Measurements from ENCODE around the gene NFASC. TPM values are rescaled to one million over a fixed set of nuclear protein-coding genes. Genes with fewer than 3 reads are reported as not detected.

NFASC gene
- total and polyA plus RNA-seq, 12 donors: 1.9 to 24.1 (median 9.2) TPM

DNA sequence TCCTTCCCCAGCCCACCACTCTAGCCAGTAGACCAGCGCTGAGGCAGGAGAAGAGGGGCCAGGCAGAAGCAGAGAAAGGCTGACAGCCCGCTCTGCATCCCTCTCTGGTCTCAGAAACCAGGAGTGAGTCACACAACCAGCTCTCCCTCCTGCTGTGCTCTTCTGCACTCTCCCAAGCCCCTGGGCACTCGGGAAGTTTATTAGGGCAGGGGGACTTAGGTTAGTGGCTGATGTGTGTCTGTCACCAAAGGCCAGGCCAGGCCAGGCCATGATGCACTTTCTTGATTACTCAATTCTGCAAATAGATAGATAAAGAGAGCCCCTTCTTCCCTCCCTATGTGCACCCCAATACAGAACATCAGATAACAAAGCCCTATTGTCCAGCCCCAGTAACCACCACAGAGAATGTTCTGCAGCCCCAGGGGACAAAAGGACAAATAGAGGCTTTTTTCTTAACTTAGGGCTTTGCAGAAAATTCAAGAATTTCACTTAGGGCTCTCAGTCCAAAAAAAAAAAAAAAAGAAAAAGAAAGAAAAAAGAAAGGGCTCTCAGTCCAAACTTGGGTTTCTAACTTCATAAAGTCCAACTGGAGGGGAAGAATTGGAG, 119.5 kb downstream of the NFASC start:
- ATAC-seq (peak in 1 of 8 donors; percentile 19), DNase-seq (no peak)
- Histone ChIP-seq H3K4me3 (no peak overlapping the region), H3K27me3 (peaks cover 0 to 7% (median 5%) of the 10 kb centered on the region in 7 donors), H3K4me1 (peaks cover 0 to 6% (median 4%) of the 10 kb centered on the region in 9 donors), H3K9me3 (no peaks in the 10 kb centered on the region), H3K27ac (no peak overlapping the region), H3K36me3 (peaks cover 0 to 33% (median 0%) of the 10 kb centered on the region in 9 donors)
- intact Hi-C loops (cut with DNase I): loop anchor here in 4 of 10 donors (2.0 to 10.0 kb wide), 4 partner anchors 71 to 267 kb away; no protein-coding TSS in a partner anchor
- TF ChIP-seq, protein P1, sequence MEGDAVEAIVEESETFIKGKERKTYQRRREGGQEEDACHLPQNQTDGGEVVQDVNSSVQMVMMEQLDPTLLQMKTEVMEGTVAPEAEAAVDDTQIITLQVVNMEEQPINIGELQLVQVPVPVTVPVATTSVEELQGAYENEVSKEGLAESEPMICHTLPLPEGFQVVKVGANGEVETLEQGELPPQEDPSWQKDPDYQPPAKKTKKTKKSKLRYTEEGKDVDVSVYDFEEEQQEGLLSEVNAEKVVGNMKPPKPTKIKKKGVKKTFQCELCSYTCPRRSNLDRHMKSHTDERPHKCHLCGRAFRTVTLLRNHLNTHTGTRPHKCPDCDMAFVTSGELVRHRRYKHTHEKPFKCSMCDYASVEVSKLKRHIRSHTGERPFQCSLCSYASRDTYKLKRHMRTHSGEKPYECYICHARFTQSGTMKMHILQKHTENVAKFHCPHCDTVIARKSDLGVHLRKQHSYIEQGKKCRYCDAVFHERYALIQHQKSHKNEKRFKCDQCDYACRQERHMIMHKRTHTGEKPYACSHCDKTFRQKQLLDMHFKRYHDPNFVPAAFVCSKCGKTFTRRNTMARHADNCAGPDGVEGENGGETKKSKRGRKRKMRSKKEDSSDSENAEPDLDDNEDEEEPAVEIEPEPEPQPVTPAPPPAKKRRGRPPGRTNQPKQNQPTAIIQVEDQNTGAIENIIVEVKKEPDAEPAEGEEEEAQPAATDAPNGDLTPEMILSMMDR (IDR thresholded peaks at IDR 0.05): no peak
- whole genome bisulfite sequencing, 2 donors: 70 to 82% methylated on average over 3 of the region's 3 CpGs

DNA sequence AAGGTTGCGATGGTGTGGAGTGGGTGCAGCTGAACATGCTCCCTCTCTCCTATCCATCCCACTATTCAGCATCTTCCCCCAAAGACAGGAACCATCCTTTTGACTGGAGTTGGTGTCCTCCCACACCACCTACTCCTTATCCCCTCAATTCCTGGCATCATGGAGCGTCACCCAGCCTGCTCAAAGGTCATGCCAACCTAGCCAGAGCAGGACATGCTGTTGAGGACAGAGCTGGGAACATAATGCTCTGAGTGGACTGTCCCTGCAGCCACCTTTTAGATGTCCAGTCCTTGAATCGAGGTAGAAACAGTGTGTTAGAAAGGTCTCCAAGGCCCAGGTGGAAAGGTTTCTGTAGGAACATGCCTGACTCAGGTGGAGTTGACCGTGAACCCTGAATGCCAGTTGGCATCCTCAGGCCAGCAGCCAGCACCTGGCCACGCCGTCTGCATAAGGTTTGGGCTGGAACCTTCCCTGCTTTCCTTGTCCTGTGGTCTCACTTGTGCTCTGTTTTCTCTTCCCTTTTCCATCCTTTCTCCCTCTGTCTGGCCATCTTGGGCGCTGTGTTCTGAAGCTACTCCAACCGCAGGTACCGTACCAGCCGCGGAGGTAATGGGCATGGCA, 120.2 kb downstream of the NFASC start:
- Histone ChIP-seq H3K4me1 (peaks cover 0 to 11% (median 4%) of the 10 kb centered on the region in 9 donors), H3K27me3 (peaks cover 0 to 7% (median 5%) of the 10 kb centered on the region in 7 donors), H3K4me3 (no peak overlapping the region), H3K9me3 (no peaks in the 10 kb centered on the region), H3K27ac (peak overlapping the region in 2 of 10 donors; percentile 60 to 68), H3K36me3 (peaks cover 0 to 26% (median 0%) of the 10 kb centered on the region in 9 donors)
- intact Hi-C loops (cut with DNase I): loop anchor here in 4 of 10 donors (2.0 to 10.0 kb wide), 4 partner anchors 70 to 266 kb away; no protein-coding TSS in a partner anchor
- TF ChIP-seq, protein P1 (IDR thresholded peaks at IDR 0.05): no peak
- WGBS, 2 donors: 75 to 76% methylated on average over 11 of the region's 11 CpGs
- DNase-seq (no peak), ATAC-seq (no peak)

DNA sequence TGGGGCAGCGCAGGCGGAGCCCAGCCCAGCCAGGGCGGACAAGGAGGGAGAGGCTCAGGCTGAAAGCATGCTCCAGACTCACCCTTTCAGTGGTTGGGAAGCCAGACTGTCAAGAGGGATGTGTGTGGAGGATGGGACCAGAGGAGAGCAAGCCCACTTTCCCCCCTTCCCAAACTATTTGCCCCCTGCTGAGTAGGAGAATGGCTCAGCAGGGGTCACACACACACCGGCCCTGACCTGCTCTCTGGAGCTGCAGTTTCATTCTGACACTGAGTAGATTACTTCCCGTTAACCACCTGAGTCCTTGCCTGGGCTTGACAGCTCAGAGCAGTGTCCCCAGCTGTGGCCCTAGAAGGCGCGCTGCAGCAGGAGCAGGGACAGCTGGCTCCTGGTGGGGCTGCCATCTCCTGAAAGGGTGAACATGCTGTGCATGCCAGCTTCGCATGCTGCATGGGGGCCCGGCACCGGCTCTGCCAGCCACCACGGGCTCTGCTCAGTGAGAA, 120.7 kb downstream of the NFASC start:
- no peak for ATAC-seq
- TF ChIP-seq, protein P1 (IDR thresholded peaks at IDR 0.05): no peak
- Histone ChIP-seq H3K4me1 (peaks cover 0 to 16% (median 4%) of the 10 kb centered on the region in 9 donors), H3K36me3 (peaks cover 0 to 21% (median 0%) of the 10 kb centered on the region in 9 donors), H3K27ac (peak overlapping the region in 3 of 10 donors; percentile 6 to 68 (median 60)), H3K27me3 (peaks cover 0 to 7% (median 5%) of the 10 kb centered on the region in 7 donors), H3K9me3 (no peaks in the 10 kb centered on the region), H3K4me3 (no peak overlapping the region)
- intact Hi-C loops (cut with DNase I): loop anchor here in 4 of 10 donors (2.0 to 10.0 kb wide), 4 partner anchors 69 to 266 kb away; no protein-coding TSS in a partner anchor
- DNase-seq: no peak
- 55 to 67% methylated on average over 11 of the region's 11 CpGs for WGBS, 2 donors
